K562 (cell line): ENCODE data around the gene AFF3. TPM values are rescaled to one million over a fixed set of nuclear protein-coding genes. Genes with fewer than 3 reads are reported as not detected.
A peak's percentile ranks its signal among the peaks of the same experiment; 100 is the strongest.

Source experiments
- ATAC-seq: fragments of 200-7000 bp; cut with Tn5 transposase; 3 replicates; pipeline ENCODE4 v1.9.1; 2020; ENCODE audit warnings: moderate library complexity
- BruUV-seq: library from RNA; stranded (reverse); fragments of 400-500 nt; replicated peaks from 2 replicates; lab custom pipeline; 2021; lab: Mats Ljungman, UMichigan
- CTCF ChIA-PET: fragments of 300-600 bp; formaldehyde crosslinking; extraction: SDS; loops from one replicate; lab custom pipeline; 2021; ENCODE audit warnings: low intra/inter-chr PET ratio; lab: Yijun Ruan, JAX
- POLR2A ChIA-PET: fragments of 300-600, 350-650 bp; sonication (Branson Sonifier 250); formaldehyde crosslinking; extraction: SDS; loops from one replicate; lab custom pipeline; 2021; ENCODE audit warnings: antibody characterized with exemption, inconsistent platforms; lab: Yijun Ruan, JAX
- DNase-seq, 4 experiments: peaks; one replicate each; pipeline versions ENCODE4 v3.0.0 to v3.0.0-alpha.2; 2011 to 2018; ENCODE audit warnings: low spot score in 3 of 4, mixed read lengths in 3 of 4; ENCODE audit errors: extremely low read depth in 1 of 4
- FAIRE-seq: peaks from 2 replicates; lab custom pipeline; 2011; peaks lifted over from hg19 to GRCh38; lab: Jason Lieb, UNC
- H2AFZ ChIP-seq: 2 replicates; pipeline ENCODE4 v1.6.0; 2011; ENCODE audit warnings: low read depth, low read length, control low read depth, inconsistent platforms
- H3K27ac ChIP-seq: fragments of 200-600 bp; 3 replicates; pipeline ENCODE4 v1.8.0; 2011; ENCODE audit warnings: low read depth, mild to moderate bottlenecking, control low read depth, inconsistent platforms, low read length, moderate library complexity, mixed read lengths; ENCODE audit errors: extremely low read depth
- H3K27me3 ChIP-seq, 2 experiments: fragments of 300-600 bp in 1 of 2; 2 replicates in 1 of 2; 3 replicates in 1 of 2; pipeline versions ENCODE4 v1.6.0 to v1.8.0; 2011; ENCODE audit warnings: inconsistent platforms in 2 of 2, low read length in 2 of 2, mild to moderate bottlenecking in 1 of 2, mixed read lengths in 1 of 2, moderate library complexity in 1 of 2; ENCODE audit not compliant: control insufficient read depth in 2 of 2, insufficient read depth in 2 of 2
- H3K36me3 ChIP-seq: fragments of 300-600 bp; 3 replicates; pipeline ENCODE4 v1.8.0; 2011; ENCODE audit warnings: mild to moderate bottlenecking, low read length, inconsistent platforms; ENCODE audit not compliant: control insufficient read depth, insufficient read depth
- H3K4me1 ChIP-seq, 2 experiments: fragments of 200-600 bp in 1 of 2; replicated peaks in 1 of 2; 2 replicates in 1 of 2; 3 replicates in 1 of 2; pipeline versions ENCODE4 v1.5.1 to v1.8.0; 2011; ENCODE audit warnings: inconsistent platforms in 2 of 2, low read length in 2 of 2, mild to moderate bottlenecking in 1 of 2, mixed read lengths in 1 of 2, moderate library complexity in 1 of 2; ENCODE audit not compliant: control insufficient read depth in 2 of 2, insufficient read depth in 2 of 2
- H3K4me2 ChIP-seq: 2 replicates; pipeline ENCODE4 v1.6.1; 2011; ENCODE audit warnings: low read length, control low read depth, inconsistent platforms, mixed read lengths; ENCODE audit not compliant: insufficient read depth
- H3K4me3 ChIP-seq: fragments of 200-600 bp; sonication (generic), shearing (Covaris generic); 2 replicates; pipeline ENCODE4 v1.5.1; 2016; ENCODE audit warnings: control low read depth, inconsistent platforms
- H3K79me2 ChIP-seq: fragments of 200-600 bp; 3 replicates; pipeline ENCODE4 v1.8.0; 2011; ENCODE audit warnings: low read length, inconsistent platforms; ENCODE audit not compliant: control insufficient read depth, insufficient read depth
- H3K9ac ChIP-seq, 2 experiments: 2 replicates each; pipeline versions ENCODE4 v1.6.0 to v1.6.1; 2011; ENCODE audit warnings: low read depth in 2 of 2, low read length in 2 of 2, control low read depth in 1 of 2, inconsistent platforms in 1 of 2, mild to moderate bottlenecking in 1 of 2, mixed read lengths in 1 of 2; ENCODE audit not compliant: insufficient read depth in 1 of 2
- H3K9me1 ChIP-seq: one replicate; pipeline ENCODE4 v1.6.0; 2011; ENCODE audit warnings: inconsistent platforms, mild to moderate bottlenecking, low read length, moderate library complexity; ENCODE audit not compliant: control insufficient read depth, insufficient read depth
- H3K9me3 ChIP-seq: replicated peaks from 2 replicates; pipeline ENCODE4 v1.5.1; 2011; ENCODE audit warnings: low read depth, low read length, inconsistent platforms; ENCODE audit not compliant: control insufficient read depth, insufficient read depth
- H4K20me1 ChIP-seq: replicated peaks from 2 replicates; pipeline ENCODE4 v1.6.1; 2011; ENCODE audit warnings: low read length, inconsistent platforms, mixed read lengths; ENCODE audit not compliant: control insufficient read depth, insufficient read depth
- C11orf30 ChIP-seq: fragments of 450-650 bp; IDR thresholded peaks from 2 replicates; pipeline ENCODE4 v1.6.1; 2016; ENCODE audit warnings: low read depth, mild to moderate bottlenecking
- HOMEZ ChIP-seq: fragments of 250-450 bp; sonication (Bioruptor Pico); IDR thresholded peaks from 2 replicates; pipeline ENCODE4 v1.4.0; 2020; ENCODE audit warnings: mild to moderate bottlenecking, moderate library complexity
- MAFF ChIP-seq: IDR thresholded peaks from 2 replicates; pipeline ENCODE4 v1.6.1; 2012; ENCODE audit warnings: low read length, improper control_type of control experiment
- MAFG ChIP-seq: fragments of 450-650 bp; conservative IDR thresholded peaks from 2 replicates; pipeline ENCODE4 v1.6.1; 2016; ENCODE audit warnings: missing genetic modification characterization, missing compliant biosample characterization
- MAFK ChIP-seq: IDR thresholded peaks from 2 replicates; pipeline ENCODE4 v1.6.1; 2011; ENCODE audit warnings: low read length, improper control_type of control experiment
- MAX ChIP-seq: sonication (generic); formaldehyde crosslinking; IDR thresholded peaks from 2 replicates; pipeline ENCODE4 v1.9.0; 2022; ENCODE audit warnings: mild to moderate bottlenecking, missing genetic modification reagents
- NR4A1 ChIP-seq, 2 experiments: fragments of 250-450 bp in 1 of 2; fragments of 450-650 bp in 1 of 2; sonication (Bioruptor Pico) in 1 of 2; IDR thresholded peaks; 2 replicates each; pipeline versions ENCODE4 v1.4.0 to v1.6.1; 2016 to 2020; ENCODE audit warnings: mild to moderate bottlenecking in 2 of 2, missing compliant biosample characterization in 1 of 2, missing genetic modification characterization in 1 of 2, moderate library complexity in 1 of 2
- ZNF316 ChIP-seq: fragments of 450-650 bp; IDR thresholded peaks from 2 replicates; pipeline ENCODE4 v1.6.1; 2016
- ZNF699 ChIP-seq: fragments of 250-450 bp; sonication (Bioruptor Pico); IDR thresholded peaks from 2 replicates; pipeline ENCODE4 v1.8.0; 2021; ENCODE audit warnings: mild to moderate bottlenecking, moderate library complexity; ENCODE audit not compliant: insufficient replicate concordance
- WGBS: fragments of 100-300 bp; shearing (Covaris generic); methylation state at CpG from one replicate; pipeline ENCODE4 v1.1.6; 2016; ENCODE audit warnings: low coverage, mixed read lengths; ENCODE audit not compliant: insufficient coverage; ENCODE audit errors: missing lambda C conversion rate; 5-methylcytosine and 5-hydroxymethylcytosine counted together
- in situ Hi-C: fragments of 300-500 bp; cut with MboI; formaldehyde crosslinking; loops from 4 replicates; pipeline ENCODE4 v1.15.0; 2018; ENCODE audit warnings: inconsistent platforms, mixed read lengths
- intact Hi-C: fragments of 100-400 bp; cut with micrococcal nuclease; formaldehyde crosslinking; loops from 2 replicates; pipeline ENCODE4 v1.14.2; 2022
- polyA plus RNA-seq, 8 experiments: library from polyadenylated mRNA; depleted of rRNA in 4 of 8; stranded (reverse) in 5 of 8; unstranded in 3 of 8; fragments of >200 nt; fragmentation: Nextera tagmentation in 2 of 8; fragmentation: Illumina TruSeq in 1 of 8; extraction: Ambion mirVana in 2 of 8; extraction: Trizol in 1 of 8; gene quantifications; 2 replicates each; pipeline versions ENCODE4 v1.2.1 to v1.2.3, GENCODE V29; 2011 to 2014; ENCODE audit warnings: inconsistent platforms in 1 of 8, missing spikeins in 1 of 8
- total RNA-seq, 7 experiments: library from RNA; depleted of rRNA in 6 of 7; stranded (reverse); fragments of >200 nt in 6 of 7; fragmentation: Illumina TruSeq in 2 of 7; extraction: Trizol in 2 of 7; gene quantifications; 2 replicates each; pipeline versions ENCODE4 v1.2.1 to v1.2.3, GENCODE V29; 2011 to 2021; ENCODE audit warnings: low replicate concordance in 1 of 7

The AFF3 gene
- total and polyA plus RNA-seq, 9 of the 15 experiments (the other 6 are each of a cell fraction or from before 2014, with no cell fraction given): 0.02 to 0.11 TPM; not detected in 7

GRCh38 chr2:99522157-99522556 lies 620.2 kb downstream of the AFF3 start:
- H3K4me2 ChIP-seq: no peak overlapping the region
- no peak overlapping the region for H3K4me3 ChIP-seq
- ATAC-seq (no peak), DNase-seq (no peak), FAIRE-seq (no peak)
- H3K27ac ChIP-seq: no peak overlapping the region
- WGBS: 7% methylated on average over 2 of the region's 2 CpGs
- no peak overlapping the region for H2AFZ ChIP-seq
- no peaks in the 10 kb centered on the region for H3K9me3 ChIP-seq
- H3K36me3 ChIP-seq: no peaks in the 10 kb centered on the region
- no peaks in the 10 kb centered on the region; a peak in 1 of 5 replicates for H3K4me1 ChIP-seq
- POLR2A ChIA-PET: no interaction called here
- peaks cover 16 to 46% of the 10 kb centered on the region in 2 experiments; a peak in 4 of 5 replicates for H3K27me3 ChIP-seq
- no peaks in the 10 kb centered on the region for H4K20me1 ChIP-seq
- no peaks in the 10 kb centered on the region for H3K79me2 ChIP-seq
- CTCF ChIA-PET: no interaction called here
- TF ChIP-seq NR4A1 (CRISPR knock-in tag; IDR thresholded peaks at IDR 0.05): no peak
- TF ChIP-seq NR4A1 (tag; IDR thresholded peaks at IDR 0.05): no peak
- peak; percentile 88 for TF ChIP-seq ZNF316
- TF ChIP-seq MAFF: peak; percentile 83
- no peak for TF ChIP-seq MAX
- TF ChIP-seq ZNF699 (CRISPR knock-in tag): no peak
- peak; percentile 73 for TF ChIP-seq MAFK
- peak; percentile 79 for TF ChIP-seq C11orf30
- no peak for TF ChIP-seq HOMEZ (CRISPR knock-in tag)
- peak; percentile 75 for TF ChIP-seq MAFG
- no peaks in the 10 kb centered on the region for H3K9me1 ChIP-seq
- in situ Hi-C loops (no loop called here), intact Hi-C loops (no loop called here)
- H3K9ac ChIP-seq: no peak overlapping the region
- no TSS peak for BruUV-seq
